IPS-18c (cell line): Measurements from ENCODE around the gene INHBB.

Experiments
- H3K4me3 ChIP-seq: 2 replicates; pipeline ENCODE4 v1.7.0; 2013; ENCODE audit warnings: low read depth, mild to moderate bottlenecking, low read length, moderate library complexity; ENCODE audit not compliant: insufficient read depth
- H3K9me3 ChIP-seq: one replicate; pipeline ENCODE4 v1.6.1; 2013; ENCODE audit warnings: mild to moderate bottlenecking, low read length, moderate library complexity; ENCODE audit not compliant: control insufficient read depth, insufficient read depth

INHBB gene

GRCh38 chr2:120396013-120396860 lies 50.3 kb downstream of the INHBB start:
- no peak overlapping the region; the same call in 1 of the 2 replicates for H3K4me3 ChIP-seq

DNA sequence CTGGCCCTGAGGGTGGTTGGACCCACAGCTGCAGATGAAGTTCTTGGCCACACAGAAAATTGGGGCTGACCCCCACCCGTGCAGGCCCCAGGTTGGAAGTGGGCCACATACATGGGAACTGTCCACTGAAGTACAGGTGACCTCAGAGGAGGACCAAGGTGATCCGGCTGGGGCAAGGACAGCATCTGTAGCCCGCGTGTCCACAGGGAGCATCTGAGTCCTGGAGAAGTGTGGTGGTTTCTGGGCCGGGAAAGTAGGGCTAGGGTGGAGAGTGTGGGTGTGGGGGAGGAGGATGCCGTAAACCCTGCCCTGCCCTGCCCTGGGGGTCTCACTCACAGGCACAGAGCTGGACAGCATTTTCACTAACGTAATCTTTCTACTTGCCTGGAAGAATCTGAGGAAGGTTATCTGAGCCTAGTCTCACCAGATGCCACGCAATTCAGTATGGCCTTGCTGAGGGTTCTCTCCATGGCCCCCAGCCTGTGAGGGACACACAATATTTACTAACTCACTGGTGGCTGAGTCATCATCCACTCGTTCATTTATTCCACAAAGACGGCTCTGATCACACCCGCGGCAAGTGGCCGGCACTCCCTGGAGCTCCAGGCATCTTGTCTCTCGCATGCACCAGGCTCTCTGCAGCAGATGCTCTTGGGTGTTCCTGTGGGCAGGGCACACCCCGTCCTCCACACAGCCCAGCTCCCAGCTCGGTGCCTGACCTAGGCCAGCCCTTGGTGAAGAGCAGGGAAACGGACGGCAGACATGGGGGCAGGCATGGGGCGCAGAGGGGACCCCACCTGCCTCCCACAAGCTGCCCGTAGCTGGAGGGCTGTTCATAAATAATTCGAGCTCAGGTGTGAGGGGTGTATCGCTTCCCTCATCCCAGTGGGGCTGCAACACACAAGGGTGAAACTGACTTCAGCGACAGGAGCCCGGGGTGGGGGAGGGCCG lies 51.2 kb downstream of the INHBB start:
- H3K4me3 ChIP-seq: no peak overlapping the region

More at GRCh38 chr2:120396013-120396860, 50.3 kb downstream of the INHBB start:
- H3K9me3 ChIP-seq: no peaks in the 10 kb centered on the region

DNA sequence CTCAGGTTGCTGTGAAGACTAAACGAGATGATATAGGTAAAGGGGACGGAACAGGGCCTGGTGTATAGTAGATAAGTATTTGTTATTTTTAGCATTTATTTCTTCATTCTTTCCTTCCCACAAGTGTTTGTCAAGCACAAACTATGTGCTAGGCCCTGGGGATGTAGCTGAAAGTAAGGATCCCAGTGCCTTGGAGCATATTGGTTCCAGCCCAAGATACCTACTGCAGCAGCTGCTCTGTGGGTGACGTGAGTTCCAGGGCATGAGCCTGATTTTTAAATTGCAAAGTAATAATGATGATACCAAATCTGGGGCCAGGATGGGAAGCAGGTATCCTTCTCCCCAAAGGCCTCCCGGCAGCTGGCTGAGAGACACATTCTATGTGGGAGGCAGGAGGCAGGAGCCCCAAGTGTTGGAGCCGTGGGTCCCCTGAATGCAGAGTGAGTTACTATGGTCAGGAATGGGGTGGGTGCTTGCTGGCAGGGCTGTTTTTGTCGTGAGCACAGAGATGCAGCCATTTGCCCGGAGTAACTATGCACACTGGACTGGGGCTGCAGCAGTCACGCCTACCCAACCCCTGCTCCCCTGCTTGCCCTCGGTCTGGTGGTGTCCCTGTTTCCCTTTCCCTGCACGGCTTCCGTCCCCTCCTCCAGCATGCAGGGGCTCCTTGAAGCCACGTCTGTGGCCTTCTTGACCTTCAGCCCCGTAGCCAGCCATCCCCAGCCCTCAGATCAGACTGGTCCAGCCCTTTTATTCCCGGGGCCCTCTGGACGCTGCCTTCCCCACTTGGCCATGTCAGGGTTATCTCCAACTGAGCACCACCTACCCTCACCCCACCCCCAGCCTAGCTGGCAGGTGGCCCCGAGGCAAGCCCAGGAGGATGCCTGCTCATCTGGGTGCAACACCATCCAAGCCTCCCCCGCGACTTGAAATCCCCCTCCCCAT lies 52.4 kb downstream of the INHBB start:
- Histone ChIP-seq H3K9me3 (no peaks in the 10 kb centered on the region), H3K4me3 (no peak overlapping the region)

More for the DNA sequence above, 51.2 kb downstream of the INHBB start:
- no peaks in the 10 kb centered on the region for H3K9me3 ChIP-seq

- Histone ChIP-seq H3K9me3 (no peaks in the 10 kb centered on the region), H3K4me3 (no peak overlapping the region)
These were observed 53.3 kb downstream of the INHBB start for GRCh38 chr2:120398996-120399888.

- H3K4me3 ChIP-seq: no peak overlapping the region
- H3K9me3 ChIP-seq: no peaks in the 10 kb centered on the region
These were observed 53.9 kb downstream of the INHBB start for GRCh38 chr2:120399889-120400240.

DNA sequence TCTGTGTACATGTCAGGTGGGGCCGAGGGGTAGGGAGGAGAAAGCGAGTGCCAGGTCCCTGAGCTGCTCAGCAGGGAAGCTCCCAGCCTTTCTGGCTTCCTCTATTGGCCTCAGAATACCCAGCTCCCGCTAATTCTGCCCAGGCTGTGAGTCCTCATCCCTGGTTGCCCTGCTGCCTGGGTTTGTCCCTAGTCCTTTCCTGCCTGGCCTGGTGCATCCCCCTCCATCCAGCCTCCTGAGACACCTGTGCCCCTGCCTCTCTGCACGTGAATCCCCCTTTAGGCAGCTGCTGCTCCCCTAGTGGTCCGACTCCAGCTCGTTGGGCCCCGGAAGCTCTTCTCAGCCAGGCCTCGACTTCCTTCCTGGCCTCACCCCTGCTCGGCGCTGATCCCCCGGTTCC lies 54.6 kb downstream of the INHBB start:
- H3K4me3 ChIP-seq: no peak overlapping the region

More for the DNA sequence above, 54.6 kb downstream of the INHBB start:
- no peaks in the 10 kb centered on the region for H3K9me3 ChIP-seq
